H1 (cell line): ENCODE data around the gene GPR162. TPM values are rescaled to one million over a fixed set of nuclear protein-coding genes. Genes with fewer than 3 reads are reported as not detected.

Source experiments
- CTCF ChIA-PET: fragments of 300-600 bp; sonication (Branson Sonifier 250); formaldehyde crosslinking; loops from one replicate; lab custom pipeline; 2021; ENCODE audit not compliant: partially characterized antibody; lab: Charles Lee
- POLR2A ChIA-PET: fragments of 300-600 bp; sonication (Branson Sonifier 250); formaldehyde crosslinking; loops from one replicate; lab custom pipeline; 2021; ENCODE audit warnings: inconsistent platforms; ENCODE audit not compliant: partially characterized antibody; lab: Charles Lee
- DNase-seq, 2 experiments: peaks; one replicate each; pipeline versions ENCODE4 v3.0.0 to v3.0.0-alpha.2; 2010 to 2022; ENCODE audit warnings: low spot score in 2 of 2, low read depth in 1 of 2, mixed read lengths in 1 of 2
- FAIRE-seq: peaks from 2 replicates; lab custom pipeline; 2011; peaks lifted over from hg19 to GRCh38; lab: Jason Lieb, UNC
- H2AFZ ChIP-seq: 2 replicates; pipeline ENCODE4 v1.8.1; 2012; ENCODE audit warnings: low read length, inconsistent platforms
- H2AK5ac ChIP-seq: 2 replicates; pipeline ENCODE4 v1.6.1; 2013; ENCODE audit warnings: low read depth, low read length
- H2BK120ac ChIP-seq: replicated peaks from 2 replicates; pipeline ENCODE3; 2013; ENCODE audit warnings: low read depth, low read length, inconsistent platforms
- H2BK12ac ChIP-seq: 2 replicates; pipeline ENCODE4 v1.6.1; 2013; ENCODE audit warnings: low read depth, low read length
- H2BK15ac ChIP-seq: 2 replicates; pipeline ENCODE4 v1.6.1; 2013; ENCODE audit warnings: low read length
- H2BK20ac ChIP-seq: 2 replicates; pipeline ENCODE4 v1.6.1; 2013; ENCODE audit warnings: low read length
- H2BK5ac ChIP-seq: 2 replicates; pipeline ENCODE4 v1.6.1; 2013; ENCODE audit warnings: low read depth, low read length
- H3K14ac ChIP-seq: 2 replicates; pipeline ENCODE4 v1.6.1; 2013; ENCODE audit warnings: inconsistent platforms; ENCODE audit not compliant: insufficient read length
- H3K18ac ChIP-seq: 2 replicates; pipeline ENCODE4 v1.6.1; 2013; ENCODE audit warnings: low read length; ENCODE audit errors: extremely low read depth
- H3K23ac ChIP-seq: 2 replicates; pipeline ENCODE4 v1.6.1; 2013; ENCODE audit warnings: inconsistent platforms; ENCODE audit not compliant: insufficient read length
- H3K23me2 ChIP-seq: 2 replicates; pipeline ENCODE4 v1.6.1; 2013; ENCODE audit warnings: low read depth, low read length
- H3K27ac ChIP-seq: 2 replicates; pipeline ENCODE4 v1.6.1; 2011; ENCODE audit warnings: low read depth, low read length, inconsistent platforms
- H3K27me3 ChIP-seq, 4 experiments: replicated peaks in 1 of 4; 1 replicate in 1 of 4; 2 replicates in 3 of 4; pipeline versions ENCODE4 v1.6.1 to v1.8.1; 2011 to 2013; ENCODE audit warnings: low read length in 3 of 4, mild to moderate bottlenecking in 3 of 4, inconsistent platforms in 2 of 4, mixed read lengths in 2 of 4, moderate library complexity in 1 of 4; ENCODE audit not compliant: control insufficient read depth in 3 of 4, insufficient read depth in 3 of 4; ENCODE audit errors: extremely low read depth in 1 of 4
- H3K36me3 ChIP-seq, 4 experiments: 2 replicates each; pipeline versions ENCODE4 v1.6.1 to v1.8.1; 2011 to 2013; ENCODE audit warnings: mild to moderate bottlenecking in 4 of 4, low read length in 3 of 4, moderate library complexity in 2 of 4, control low read depth in 1 of 4, inconsistent platforms in 1 of 4; ENCODE audit not compliant: insufficient read depth in 4 of 4, control insufficient read depth in 2 of 4
- H3K4ac ChIP-seq: replicated peaks from 2 replicates; pipeline ENCODE3; 2013; ENCODE audit warnings: low read length, low read depth, mixed read lengths, inconsistent platforms; ENCODE audit not compliant: insufficient read length
- H3K4me1 ChIP-seq, 4 experiments: replicated peaks in 1 of 4; 1 replicate in 1 of 4; 2 replicates in 3 of 4; pipeline versions ENCODE4 v1.6.1 to v1.8.1; 2011 to 2013; ENCODE audit warnings: low read length in 3 of 4, inconsistent platforms in 2 of 4, mixed read lengths in 1 of 4; ENCODE audit not compliant: insufficient read depth in 4 of 4, control insufficient read depth in 3 of 4
- H3K4me2 ChIP-seq, 2 experiments: 2 replicates each; pipeline versions ENCODE4 v1.6.1 to v1.8.1; 2011 to 2013; ENCODE audit warnings: low read depth in 2 of 2, low read length in 2 of 2, control low read depth in 1 of 2, inconsistent platforms in 1 of 2, mild to moderate bottlenecking in 1 of 2; ENCODE audit not compliant: insufficient read depth in 1 of 2
- H3K4me3 ChIP-seq, 4 experiments: fragments of 200-600, 300-600 bp in 1 of 4; sonication (generic), shearing (Covaris generic), sonication (Bioruptor Twin) in 1 of 4; 2 replicates each; pipeline versions ENCODE4 v1.5.1 to v1.8.1; 2011 to 2016; ENCODE audit warnings: low read length in 4 of 4, low read depth in 3 of 4, control low read depth in 2 of 4, inconsistent platforms in 2 of 4, mild to moderate bottlenecking in 2 of 4, mixed read lengths in 1 of 4, moderate library complexity in 1 of 4; ENCODE audit not compliant: insufficient read depth in 2 of 4; ENCODE audit errors: extremely low read depth in 1 of 4
- H3K56ac ChIP-seq: replicated peaks from 2 replicates; pipeline ENCODE3; 2013; ENCODE audit warnings: low read depth, mild to moderate bottlenecking, mixed read lengths, low read length, inconsistent platforms; ENCODE audit not compliant: insufficient read length
- H3K79me1 ChIP-seq: 2 replicates; pipeline ENCODE4 v1.6.1; 2013; ENCODE audit warnings: low read depth, low read length, control low read depth
- H3K79me2 ChIP-seq, 2 experiments: 2 replicates each; pipeline versions ENCODE4 v1.6.1 to v1.8.1; 2012 to 2013; ENCODE audit warnings: low read length in 2 of 2, mild to moderate bottlenecking in 2 of 2, inconsistent platforms in 1 of 2; ENCODE audit not compliant: insufficient read depth in 2 of 2, control insufficient read depth in 1 of 2
- H3K9ac ChIP-seq, 4 experiments: replicated peaks in 1 of 4; 1 replicate in 1 of 4; 2 replicates in 3 of 4; pipeline versions ENCODE4 v1.6.1 to v1.8.1; 2011 to 2013; ENCODE audit warnings: low read depth in 3 of 4, low read length in 3 of 4, control low read depth in 2 of 4, mild to moderate bottlenecking in 2 of 4, moderate library complexity in 2 of 4, inconsistent platforms in 1 of 4; ENCODE audit errors: extremely low read depth in 1 of 4
- H3K9me3 ChIP-seq, 2 experiments: 2 replicates each; pipeline versions ENCODE4 v1.6.1 to v1.8.1; 2012 to 2013; ENCODE audit warnings: mild to moderate bottlenecking in 2 of 2, moderate library complexity in 2 of 2, control low read depth in 1 of 2, inconsistent platforms in 1 of 2, low read depth in 1 of 2, low read length in 1 of 2, mixed read lengths in 1 of 2; ENCODE audit not compliant: insufficient read depth in 2 of 2
- H4K20me1 ChIP-seq, 2 experiments: replicated peaks in 1 of 2; 2 replicates each; pipeline versions ENCODE3 to v1.8.1; 2011 to 2013; ENCODE audit warnings: inconsistent platforms in 2 of 2, low read length in 2 of 2, mild to moderate bottlenecking in 1 of 2; ENCODE audit not compliant: insufficient read depth in 2 of 2, control insufficient read depth in 1 of 2
- H4K5ac ChIP-seq: 2 replicates; pipeline ENCODE4 v1.6.1; 2013; ENCODE audit warnings: low read length, low read depth, mixed read lengths, inconsistent platforms; ENCODE audit not compliant: insufficient read length
- H4K8ac ChIP-seq: 2 replicates; pipeline ENCODE4 v1.8.0; 2013; ENCODE audit warnings: mild to moderate bottlenecking, moderate library complexity, low read length, inconsistent platforms; ENCODE audit not compliant: insufficient read depth; ENCODE audit errors: extremely low read depth
- H4K91ac ChIP-seq: replicated peaks from 2 replicates; pipeline ENCODE3; 2013; ENCODE audit warnings: low read length, mixed read lengths, inconsistent platforms; ENCODE audit not compliant: insufficient read length
- CHD1 ChIP-seq: IDR thresholded peaks from 2 replicates; pipeline ENCODE4 v1.6.1; 2012; ENCODE audit warnings: low read depth, low read length, improper control_type of control experiment
- EZH2 ChIP-seq: fragments of 200-600 bp; sonication (generic); IDR thresholded peaks from 2 replicates; pipeline ENCODE4 v1.7.1; 2012; ENCODE audit warnings: low read depth, mild to moderate bottlenecking, moderate library complexity, low read length, inconsistent platforms; ENCODE audit not compliant: severe bottlenecking
- GABPA ChIP-seq: IDR thresholded peaks from 2 replicates; pipeline ENCODE4 v1.6.1; 2011; ENCODE audit warnings: mild to moderate bottlenecking, low read length, moderate library complexity, borderline replicate concordance; ENCODE audit not compliant: insufficient read depth
- KDM4A ChIP-seq: IDR thresholded peaks from one replicate; pipeline ENCODE4 v1.7.1; 2012; ENCODE audit warnings: low read depth, mild to moderate bottlenecking, moderate library complexity, low read length, inconsistent platforms; ENCODE audit not compliant: severe bottlenecking
- KDM5A ChIP-seq: fragments of 200-600 bp; IDR thresholded peaks from 2 replicates; pipeline ENCODE4 v1.7.1; 2012; ENCODE audit warnings: mild to moderate bottlenecking, low read length, inconsistent platforms, mixed read lengths
- POLR2AphosphoS5 ChIP-seq: IDR thresholded peaks from 2 replicates; pipeline ENCODE4 v1.6.1; 2011; ENCODE audit warnings: low read depth, low read length
- RAD21 ChIP-seq, 2 experiments: IDR thresholded peaks in 1 of 2; conservative IDR thresholded peaks in 1 of 2; 2 replicates each; pipeline ENCODE4 v1.6.1; 2011; ENCODE audit warnings: low read depth in 2 of 2, low read length in 2 of 2, improper control_type of control experiment in 1 of 2, inconsistent platforms in 1 of 2, mild to moderate bottlenecking in 1 of 2, moderate library complexity in 1 of 2
- SAP30 ChIP-seq: fragments of 300-600 bp; sonication (generic); IDR thresholded peaks from 2 replicates; pipeline ENCODE4 v1.7.1; 2012; ENCODE audit warnings: low read length, moderate library complexity, mild to moderate bottlenecking, inconsistent platforms; ENCODE audit not compliant: insufficient read depth, insufficient replicate concordance
- TAF7 ChIP-seq: optimal IDR thresholded peaks from 2 replicates; pipeline ENCODE3; 2011; ENCODE audit warnings: low read depth, mild to moderate bottlenecking, inconsistent platforms, low read length, moderate library complexity, borderline replicate concordance
- ZNF274 ChIP-seq: IDR thresholded peaks from 2 replicates; pipeline ENCODE4 v1.7.0; 2012; ENCODE audit warnings: low read length, borderline replicate concordance; ENCODE audit errors: extremely low read depth
- WGBS, 2 experiments: shearing (Covaris generic) in 1 of 2; methylation state at CpG; one replicate each; pipeline versions ENCODE4 v1.1.6 to v1.1.7; 2013 to 2015; ENCODE audit warnings: low lambda C conversion rate in 2 of 2, mixed read lengths in 2 of 2, inconsistent platforms in 1 of 2, low coverage in 1 of 2, missing lambda C conversion rate in 1 of 2; ENCODE audit not compliant: insufficient replicate concordance in 2 of 2, insufficient coverage in 1 of 2, insufficient read length in 1 of 2; ENCODE audit errors: extremely low coverage in 1 of 2, missing lambda C conversion rate in 1 of 2; 5-methylcytosine and 5-hydroxymethylcytosine counted together
- polyA plus RNA-seq, 7 experiments: library from polyadenylated mRNA; depleted of rRNA in 3 of 7; stranded (reverse) in 5 of 7; unstranded in 2 of 7; fragments of >200 nt in 5 of 7; fragments of 200-250 nt in 2 of 7; gene quantifications; 1 replicate in 5 of 7; 2 replicates in 1 of 7; 4 replicates in 1 of 7; pipeline versions ENCODE4 v1.2.1 to v1.2.3, GENCODE V29; 2011 to 2013; ENCODE audit warnings: missing spikeins in 2 of 7, mixed read lengths in 2 of 7
- total RNA-seq: library from RNA; stranded (reverse); fragmentation: NEBNext Ultra II Directional; extraction: Animal tissue kit (Norgen Biotek cat#: 25700); gene quantifications from 2 replicates; pipeline ENCODE4 v1.2.1, GENCODE V29; 2021

GPR162 gene
- total and polyA plus RNA-seq, 2 of the 8 experiments (the other 6 are each of a cell fraction or from before 2014, with no cell fraction given) = 7.3 to 8.8 TPM

- 99% methylated on average over 4 of the region's 4 CpGs; no CpG with 5 or more reads in 1 of the 2 experiments for WGBS, 2 experiments
- H2BK120ac ChIP-seq = no peak overlapping the region
- FAIRE-seq = no peak
These were observed 10.5 kb downstream of the GPR162 start for GRCh38 chr12:6832125-6832524.

More at GRCh38 chr12:6832125-6832524, 10.5 kb downstream of the GPR162 start:
- no peak overlapping the region for H3K27ac ChIP-seq
- H2AK5ac ChIP-seq = no peak overlapping the region
- H3K56ac ChIP-seq = no peak overlapping the region
- H4K91ac ChIP-seq = no peak overlapping the region
- ChIA-PET CTCF (interaction anchor here (0.6 to 23.7 kb wide), 8 partner anchors 15 to 269 kb away, joined by 3 to 532 read pairs (median 12); partner anchors contain the start of genes CD4, CDCA3, GNB3 and LAG3), POLR2A (interaction anchor here (1.1 to 27.1 kb wide), 6 partner anchors 11 to 79 kb away, joined by 3 to 588 read pairs (median 35); partner anchors contain the start of genes CDCA3, GNB3, GPR162 and MLF2)
- no peak overlapping the region for H4K5ac ChIP-seq
- peaks cover 2 to 14% (median 6%) of the 10 kb centered on the region in 4 experiments for H3K4me1 ChIP-seq
- H3K27me3 ChIP-seq = no peaks in the 10 kb centered on the region
- no peak overlapping the region for H2BK15ac ChIP-seq
- DNase-seq = no peak
- H3K9ac ChIP-seq = no peak overlapping the region
- H3K4ac ChIP-seq = no peak overlapping the region
- no peaks in the 10 kb centered on the region for H3K9me3 ChIP-seq
- H3K79me1 ChIP-seq = peaks cover 4% of the 10 kb centered on the region
- H3K4me3 ChIP-seq = no peak overlapping the region
- peaks cover 0 to 9% of the 10 kb centered on the region in 2 experiments; a peak in 1 of 4 replicates for H3K79me2 ChIP-seq
- H4K20me1 ChIP-seq = peaks cover 0 to 4% of the 10 kb centered on the region in 2 experiments
- no peak overlapping the region for H2BK5ac ChIP-seq
- H3K4me2 ChIP-seq = no peak overlapping the region
- TF ChIP-seq KDM4A (no peak), EZH2 (no peak), TAF7 (no peak), SAP30 (no peak), CHD1 (no peak), ZNF274 (no peak), RAD21 (IDR thresholded peaks at IDR 0.05 in 1 of 2, conservative IDR thresholded peaks at IDR 0.05 in 1 of 2; ENCODE audit: low read depth in 2 of 2, low read length in 2 of 2) (no peak), KDM5A (no peak), GABPA (no peak), POLR2AphosphoS5 (no peak)
- H4K8ac ChIP-seq = no peak overlapping the region
- no peak overlapping the region for H3K14ac ChIP-seq
- no peak overlapping the region for H3K18ac ChIP-seq
- H3K36me3 ChIP-seq = peaks cover 19 to 47% (median 38%) of the 10 kb centered on the region in 4 experiments
- peaks cover 9% of the 10 kb centered on the region; the same call in 1 of the 2 replicates for H3K23me2 ChIP-seq
- H2BK20ac ChIP-seq = no peak overlapping the region
- H2AFZ ChIP-seq = no peak overlapping the region
- no peak overlapping the region for H2BK12ac ChIP-seq
- H3K23ac ChIP-seq = no peak overlapping the region
